Upper lobe of right lung (tissue), 1 donor: ENCODE measurements around the gene NTRK3. TPM values are rescaled to one million over a fixed set of nuclear protein-coding genes. Genes with fewer than 3 reads are reported as not detected.
A peak's percentile ranks its signal among the peaks of the same experiment; 100 is the strongest.

Source experiments
- ATAC-seq: fragments of 200-7000 bp; cut with Tn5 transposase; one replicate; pipeline ENCODE4 v1.9.1; 2020; ENCODE audit warnings: mild to moderate bottlenecking, moderate library complexity
- DNase-seq: peaks from one replicate; pipeline ENCODE4 v3.0.0-alpha.2; 2020
- H3K27ac ChIP-seq: fragments of 200-600 bp; one replicate; pipeline ENCODE4 v1.8.0; 2022
- H3K27me3 ChIP-seq: fragments of 200-600 bp; one replicate; pipeline ENCODE4 v1.8.0; 2022; ENCODE audit warnings: mild to moderate bottlenecking
- H3K36me3 ChIP-seq: fragments of 200-600 bp; one replicate; pipeline ENCODE4 v1.8.0; 2022
- H3K4me1 ChIP-seq: fragments of 200-600 bp; one replicate; pipeline ENCODE4 v1.8.0; 2022
- H3K4me3 ChIP-seq: fragments of 200-600 bp; one replicate; pipeline ENCODE4 v1.8.0; 2022; ENCODE audit warnings: mild to moderate bottlenecking
- H3K9me3 ChIP-seq: fragments of 200-600 bp; one replicate; pipeline ENCODE4 v1.8.0; 2022
- CTCF ChIP-seq: fragments of 200-600 bp; IDR thresholded peaks from one replicate; pipeline ENCODE4 v1.8.0; 2022; ENCODE audit warnings: antibody characterized with exemption
- intact Hi-C: fragments of 100-400 bp; cut with DNase I; formaldehyde crosslinking; loops from one replicate; pipeline ENCODE4 v1.11.0; 2022
- total RNA-seq: library from RNA; stranded (reverse); fragmentation: NEBNext Ultra II Directional; extraction: Animal tissue kit (Norgen Biotek cat#: 25700); gene quantifications from one replicate; pipeline ENCODE4 v1.2.1, GENCODE V29; 2021
- donor health status: DM: no; HTN: yes; CAD: no; lungs with severe emphysema.

The NTRK3 gene
- total RNA-seq, 1 donor from 2014 or later: 2.8 TPM

GRCh38 chr15:87939848-87940457 lies 316.6 kb downstream of the NTRK3 start:
- DNase-seq (no peak), ATAC-seq (peak; percentile 56)
- H3K4me3 ChIP-seq: no peak overlapping the region
- H3K4me1 ChIP-seq: no peaks in the 10 kb centered on the region
- no peaks in the 10 kb centered on the region for H3K36me3 ChIP-seq
- TF ChIP-seq CTCF: no peak
- intact Hi-C loops: no loop called here
- no peaks in the 10 kb centered on the region for H3K27me3 ChIP-seq
- H3K9me3 ChIP-seq: no peaks in the 10 kb centered on the region
- H3K27ac ChIP-seq: no peak overlapping the region

GRCh38 chr15:87938031-87938430 lies 318.5 kb downstream of the NTRK3 start:
- H3K9me3 ChIP-seq: no peaks in the 10 kb centered on the region
- H3K27ac ChIP-seq: no peak overlapping the region
- intact Hi-C loops: no loop called here
- H3K4me3 ChIP-seq: no peak overlapping the region
- H3K36me3 ChIP-seq: no peaks in the 10 kb centered on the region
- DNase-seq (no peak), ATAC-seq (no peak)
- H3K4me1 ChIP-seq: no peaks in the 10 kb centered on the region
- H3K27me3 ChIP-seq: no peaks in the 10 kb centered on the region
- TF ChIP-seq CTCF: no peak

GRCh38 chr15:87935583-87935982 lies 321.0 kb downstream of the NTRK3 start:
- Histone ChIP-seq H3K27me3 (no peaks in the 10 kb centered on the region), H3K27ac (no peak overlapping the region), H3K4me3 (no peak overlapping the region), H3K4me1 (no peaks in the 10 kb centered on the region), H3K36me3 (no peaks in the 10 kb centered on the region), H3K9me3 (no peaks in the 10 kb centered on the region)
- DNase-seq (no peak), ATAC-seq (no peak)
- TF ChIP-seq CTCF: no peak
- intact Hi-C loops: no loop called here

- intact Hi-C loops: no loop called here
- no peak for TF ChIP-seq CTCF
- DNase-seq: no peak
- no peak overlapping the region for H3K27ac ChIP-seq
- H3K9me3 ChIP-seq: no peaks in the 10 kb centered on the region
- H3K4me3 ChIP-seq: no peak overlapping the region
- no peaks in the 10 kb centered on the region for H3K27me3 ChIP-seq
- H3K4me1 ChIP-seq: no peaks in the 10 kb centered on the region
- ATAC-seq: no peak
- H3K36me3 ChIP-seq: no peaks in the 10 kb centered on the region
These were observed 325.0 kb downstream of the NTRK3 start for GRCh38 chr15:87931584-87931983.

- Histone ChIP-seq H3K9me3 (no peaks in the 10 kb centered on the region), H3K4me1 (no peaks in the 10 kb centered on the region), H3K4me3 (no peak overlapping the region), H3K27me3 (no peaks in the 10 kb centered on the region), H3K27ac (no peak overlapping the region), H3K36me3 (no peaks in the 10 kb centered on the region)
- intact Hi-C loops: no loop called here
- DNase-seq: no peak
- no peak for ATAC-seq
- no peak for TF ChIP-seq CTCF
These were observed 326.1 kb downstream of the NTRK3 start for GRCh38 chr15:87930457-87930856.

GRCh38 chr15:87929841-87930240 lies 326.7 kb downstream of the NTRK3 start:
- Histone ChIP-seq H3K27ac (no peak overlapping the region), H3K4me3 (no peak overlapping the region), H3K36me3 (no peaks in the 10 kb centered on the region), H3K27me3 (no peaks in the 10 kb centered on the region), H3K4me1 (no peaks in the 10 kb centered on the region), H3K9me3 (no peaks in the 10 kb centered on the region)
- ATAC-seq (no peak), DNase-seq (no peak)
- intact Hi-C loops: no loop called here
- TF ChIP-seq CTCF: no peak
